Naive thymus-derived CD4-positive, alpha-beta T cell (primary cell): ENCODE results near the gene HOMER2. TPM values are rescaled to one million over a fixed set of nuclear protein-coding genes. Genes with fewer than 3 reads are reported as not detected.
A peak's percentile ranks its signal among the peaks of the same experiment; 100 is the strongest.

Experiments
- ATAC-seq: fragments of 150-1000 bp; cut with Tn5 transposase; 2 replicates; pipeline ENCODE4 v1.10.0; 2021; ENCODE audit warnings: mild to moderate bottlenecking, moderate library complexity
- CTCF ChIA-PET: fragments of 350-600 bp; sonication (Branson Sonifier 250); formaldehyde crosslinking; loops from one replicate; lab custom pipeline; 2021; ENCODE audit warnings: antibody characterized with exemption; lab: Charles Lee
- POLR2A ChIA-PET: fragments of 350-600 bp; sonication (Branson Sonifier 250); formaldehyde crosslinking; loops from one replicate; lab custom pipeline; 2021; ENCODE audit warnings: antibody characterized with exemption, inconsistent platforms; lab: Charles Lee
- DNase-seq, 9 donors: peaks; one replicate each; pipeline versions ENCODE4 v3.0.0 to v3.0.0-alpha.2; 2020 to 2022; ENCODE audit warnings: mixed read lengths in 1 of 9
- H3K27ac ChIP-seq: one replicate; pipeline ENCODE4 v1.7.0; 2013; ENCODE audit warnings: mild to moderate bottlenecking, low read depth, low read length, moderate library complexity
- H3K27me3 ChIP-seq, 2 donors: one replicate each; pipeline ENCODE4 v1.7.0; 2013; ENCODE audit warnings: low read length in 2 of 2, mild to moderate bottlenecking in 2 of 2, moderate library complexity in 2 of 2; ENCODE audit not compliant: control insufficient read depth in 2 of 2, insufficient read depth in 2 of 2
- H3K36me3 ChIP-seq, 3 experiments: 1 replicate in 2 of 3; 2 replicates in 1 of 3; pipeline ENCODE4 v1.7.0; 2013; ENCODE audit warnings: low read length in 3 of 3, mild to moderate bottlenecking in 3 of 3, moderate library complexity in 1 of 3; ENCODE audit not compliant: insufficient read depth in 3 of 3, control insufficient read depth in 2 of 3
- H3K4me1 ChIP-seq, 2 donors: one replicate each; pipeline ENCODE4 v1.7.0; 2013; ENCODE audit warnings: low read length in 2 of 2, mild to moderate bottlenecking in 2 of 2, moderate library complexity in 1 of 2; ENCODE audit not compliant: control insufficient read depth in 2 of 2, insufficient read depth in 2 of 2
- H3K4me3 ChIP-seq: 2 replicates; pipeline ENCODE4 v1.7.0; 2013; ENCODE audit warnings: mild to moderate bottlenecking, low read length
- H3K9me3 ChIP-seq, 3 experiments: 1 replicate in 2 of 3; 2 replicates in 1 of 3; pipeline ENCODE4 v1.7.0; 2013; ENCODE audit warnings: low read length in 3 of 3; ENCODE audit not compliant: control insufficient read depth in 2 of 3
- H3K27ac Mint-ChIP-seq, 9 donors: one replicate each; pipeline ENCODE4 v1.8.0; 2020 to 2022; ENCODE audit warnings: mixed read lengths in 9 of 9, mild to moderate bottlenecking in 8 of 9, moderate library complexity in 5 of 9, inconsistent platforms in 2 of 9
- H3K27me3 Mint-ChIP-seq, 5 donors: one replicate each; pipeline ENCODE4 v1.8.0; 2021 to 2022; ENCODE audit warnings: mixed read lengths in 5 of 5, mild to moderate bottlenecking in 1 of 5
- H3K36me3 Mint-ChIP-seq, 5 donors: one replicate each; pipeline ENCODE4 v1.8.0; 2020 to 2022; ENCODE audit warnings: mixed read lengths in 5 of 5, mild to moderate bottlenecking in 3 of 5, inconsistent platforms in 1 of 5
- H3K4me1 Mint-ChIP-seq, 7 donors: one replicate each; pipeline ENCODE4 v1.8.0; 2020 to 2022; ENCODE audit warnings: mixed read lengths in 7 of 7, mild to moderate bottlenecking in 3 of 7, inconsistent platforms in 1 of 7
- H3K4me3 Mint-ChIP-seq, 10 donors: one replicate each; pipeline ENCODE4 v1.8.0; 2020 to 2022; ENCODE audit warnings: mild to moderate bottlenecking in 10 of 10, mixed read lengths in 10 of 10, moderate library complexity in 6 of 10, inconsistent platforms in 2 of 10
- H3K9me3 Mint-ChIP-seq, 11 donors: one replicate each; pipeline ENCODE4 v1.8.0; 2020 to 2022; ENCODE audit warnings: mixed read lengths in 11 of 11, mild to moderate bottlenecking in 4 of 11, inconsistent platforms in 1 of 11, moderate library complexity in 1 of 11
- intact Hi-C, 2 donors: fragments of 100-400 bp; cut with micrococcal nuclease; formaldehyde crosslinking; loops; one replicate each; pipeline ENCODE4 v1.15.1; 2023
- polyA plus RNA-seq, 2 donors: library from polyadenylated mRNA; unstranded; fragments of 300-500 nt; fragmentation: Illumina TruSeq; gene quantifications; one replicate each; pipeline ENCODE4 v1.2.3, GENCODE V29; 2021
- total RNA-seq, 6 experiments: library from RNA in 5 of 6; stranded (reverse) in 5 of 6; gene quantifications; 1 replicate in 5 of 6; 2 replicates in 1 of 6; pipeline ENCODE4 v1.2.3 and lab custom pipeline; 2021 to 2026

Gene HOMER2
- total and polyA plus RNA-seq, 7 experiments from 2014 or later: 3.8 to 29.1 (median 4.8) TPM

DNA sequence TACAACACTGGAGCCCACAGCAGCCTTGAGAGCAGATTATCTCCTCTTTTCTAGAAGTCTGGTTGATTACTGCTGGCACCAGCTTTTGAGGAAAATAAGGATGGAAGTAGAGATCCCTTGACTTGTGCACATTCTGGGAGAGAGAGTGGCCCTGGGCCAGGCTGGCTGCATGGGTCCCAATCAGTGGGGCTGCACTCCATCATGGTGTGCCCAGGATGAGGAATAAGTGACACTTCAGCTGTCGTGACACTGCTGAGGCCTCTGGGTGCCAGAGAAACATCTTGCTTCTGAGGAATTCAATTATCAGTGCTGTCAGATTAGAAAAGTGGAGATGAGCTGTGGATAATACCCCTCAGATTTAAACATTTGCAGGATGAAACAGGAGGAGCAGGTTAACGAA, 42.6 kb upstream of the HOMER2 start:
- no peak for DNase-seq
- intact Hi-C loops: no loop called here
- ChIA-PET POLR2A (interaction anchor here (2.2 kb wide), 1 partner anchor 9 kb away, joined by 7 read pairs; the partner anchor contains the start of gene RAMAC), CTCF (no interaction called here)
- H3K27me3 Mint-ChIP-seq: no peaks in the 10 kb centered on the region
- Histone ChIP-seq H3K27me3 (no peaks in the 10 kb centered on the region), H3K4me3 (no peak overlapping the region), H3K27ac (no peak overlapping the region), H3K4me1 (peaks cover 1 to 4% of the 10 kb centered on the region in 2 donors), H3K9me3 (no peaks in the 10 kb centered on the region), H3K36me3 (peaks cover 0 to 3% (median 0%) of the 10 kb centered on the region in 3 experiments)
- ATAC-seq: no peak
- H3K36me3 Mint-ChIP-seq: peaks cover 0 to 9% (median 8%) of the 10 kb centered on the region in 5 donors
- peaks cover 0 to 11% (median 7%) of the 10 kb centered on the region in 7 donors for H3K4me1 Mint-ChIP-seq
- no peaks in the 10 kb centered on the region for H3K9me3 Mint-ChIP-seq
- H3K4me3 Mint-ChIP-seq: no peak overlapping the region
- H3K27ac Mint-ChIP-seq: no peak overlapping the region

DNA sequence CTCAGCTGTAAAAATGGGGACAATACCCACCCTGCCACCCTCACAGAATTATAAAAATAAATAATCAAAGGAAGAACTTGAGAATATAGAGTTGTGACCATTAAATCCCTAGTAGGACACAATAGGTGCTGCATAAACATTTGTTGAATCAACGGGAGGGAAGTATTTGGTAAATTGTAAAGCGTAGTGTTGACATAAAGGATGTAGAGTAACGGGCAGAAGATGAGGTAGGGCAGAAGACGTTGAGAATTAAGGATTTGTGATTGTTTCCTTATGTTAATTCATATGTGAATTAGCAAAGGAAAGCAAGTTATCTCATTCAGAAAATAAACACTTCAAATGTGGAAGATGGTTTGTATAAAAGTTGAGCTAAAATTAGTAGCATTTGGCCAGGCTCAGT, 40.6 kb upstream of the HOMER2 start:
- peaks cover 0 to 6% (median 3%) of the 10 kb centered on the region in 3 experiments for H3K36me3 ChIP-seq
- H3K4me3 ChIP-seq: no peak overlapping the region
- Mint-ChIP-seq H3K27ac (no peak overlapping the region), H3K4me1 (peaks cover 0 to 10% (median 8%) of the 10 kb centered on the region in 7 donors), H3K9me3 (no peaks in the 10 kb centered on the region), H3K36me3 (peaks cover 0 to 18% (median 11%) of the 10 kb centered on the region in 5 donors), H3K4me3 (no peak overlapping the region), H3K27me3 (no peaks in the 10 kb centered on the region)
- no peaks in the 10 kb centered on the region for H3K4me1 ChIP-seq
- no peak overlapping the region for H3K27ac ChIP-seq
- H3K9me3 ChIP-seq: no peaks in the 10 kb centered on the region
- ATAC-seq: no peak
- intact Hi-C loops: loop anchor here in 1 of 2 donors (5.0 kb wide), 1 partner anchor 436 kb away; no protein-coding TSS in a partner anchor
- no peaks in the 10 kb centered on the region for H3K27me3 ChIP-seq
- ChIA-PET CTCF (no interaction called here), POLR2A (no interaction called here)
- no peak for DNase-seq

DNA sequence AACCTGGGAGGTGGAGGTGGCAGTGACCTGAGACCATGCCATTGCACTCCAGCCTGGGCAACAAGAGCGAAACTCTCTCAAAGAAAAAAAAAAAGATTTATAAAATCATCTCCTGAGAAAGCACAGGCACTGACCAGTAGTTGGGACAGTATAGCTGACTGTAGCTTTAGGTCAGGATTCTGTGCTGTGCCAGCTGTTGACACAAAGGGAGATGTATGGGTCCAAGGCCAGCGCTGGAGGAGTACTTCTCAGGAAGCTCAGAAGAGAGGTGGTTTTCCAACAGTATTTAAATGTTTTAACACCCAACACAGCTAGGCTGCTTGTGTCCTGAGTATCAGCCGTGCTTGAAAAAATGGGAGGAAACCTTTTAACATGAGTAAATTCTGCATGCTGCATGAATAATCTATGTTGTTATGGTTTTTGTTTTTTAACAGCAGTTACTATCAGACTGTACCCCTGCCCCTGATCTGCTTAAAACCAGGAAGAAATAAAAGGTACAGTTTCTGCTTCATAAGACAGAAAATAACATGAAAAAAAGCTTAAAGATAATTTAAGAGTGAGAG, 40.0 kb upstream of the HOMER2 start:
- H3K36me3 Mint-ChIP-seq: peaks cover 0 to 18% (median 13%) of the 10 kb centered on the region in 5 donors
- Histone ChIP-seq H3K4me1 (peaks cover under 1 to 1% of the 10 kb centered on the region in 2 donors), H3K36me3 (peaks cover 0 to 6% (median 3%) of the 10 kb centered on the region in 3 experiments), H3K27me3 (no peaks in the 10 kb centered on the region), H3K27ac (no peak overlapping the region), H3K9me3 (no peaks in the 10 kb centered on the region), H3K4me3 (no peak overlapping the region)
- DNase-seq (no peak), ATAC-seq (no peak)
- CTCF ChIA-PET: interaction anchor here (0.7 kb wide), 1 partner anchor 8 kb away, joined by 3 read pairs; no protein-coding TSS in a partner anchor
- peaks cover 2 to 11% (median 9%) of the 10 kb centered on the region in 7 donors for H3K4me1 Mint-ChIP-seq
- H3K9me3 Mint-ChIP-seq: no peaks in the 10 kb centered on the region
- no peak overlapping the region for H3K4me3 Mint-ChIP-seq
- intact Hi-C loops: loop anchor here in 1 of 2 donors (5.0 kb wide), 1 partner anchor 435 kb away; no protein-coding TSS in a partner anchor
- H3K27me3 Mint-ChIP-seq: no peaks in the 10 kb centered on the region
- no peak overlapping the region for H3K27ac Mint-ChIP-seq
- POLR2A ChIA-PET: interaction anchor here (0.6 kb wide), 1 partner anchor 452 kb away, joined by 3 read pairs; no protein-coding TSS in a partner anchor

DNA sequence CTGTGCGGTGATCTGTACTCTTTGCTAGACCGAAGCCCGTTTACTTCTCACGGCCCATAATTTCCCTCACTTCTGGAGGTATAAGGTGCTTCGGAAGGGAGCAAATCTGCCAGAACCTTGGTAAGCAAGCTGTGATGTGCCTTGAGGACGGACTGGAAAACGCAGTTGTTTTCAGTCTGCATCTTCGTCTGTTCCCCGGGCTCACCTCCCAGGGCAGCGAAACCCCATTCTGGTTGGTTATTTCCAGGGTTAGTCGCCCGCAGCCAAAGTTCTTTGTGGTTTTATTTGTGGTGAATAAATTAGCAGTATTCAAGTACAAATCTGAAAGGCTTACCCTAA, 33.9 kb upstream of the HOMER2 start:
- H3K9me3 Mint-ChIP-seq: no peaks in the 10 kb centered on the region
- peaks cover 0 to 20% (median 15%) of the 10 kb centered on the region in 5 donors for H3K36me3 Mint-ChIP-seq
- POLR2A ChIA-PET: interaction anchor here (0.6 to 3.5 kb wide), 10 partner anchors 10 to 446 kb away, joined by 3 to 30 read pairs (median 6); partner anchors contain the start of genes C15orf40 and RPS17
- intact Hi-C loops: loop anchor here (1.0 to 5.0 kb wide), 8 partner anchors 25 to 446 kb away; partner anchors contain the start of genes C15orf40 (in 2 of the 2), RPS17 (in 2 of the 2) and WHAMM (in 2 of the 2)
- peak; percentile 49 for ATAC-seq
- no peaks in the 10 kb centered on the region for H3K27me3 Mint-ChIP-seq
- H3K4me3 Mint-ChIP-seq: peak overlapping the region; percentile 84 to 100 (median 99)
- H3K27ac ChIP-seq: peak overlapping the region; percentile 82
- H3K36me3 ChIP-seq: peaks cover 0 to 9% (median 6%) of the 10 kb centered on the region in 3 experiments
- CTCF ChIA-PET: interaction anchor here (1.5 to 1.8 kb wide), 2 partner anchors 14 to 446 kb away, joined by 4 to 5 read pairs; partner anchors contain the start of gene RPS17
- peaks cover 14 to 18% of the 10 kb centered on the region in 2 donors for H3K4me1 ChIP-seq
- peak overlapping the region; percentile 90 for H3K4me3 ChIP-seq
- no peaks in the 10 kb centered on the region for H3K9me3 ChIP-seq
- no peaks in the 10 kb centered on the region for H3K27me3 ChIP-seq
- H3K4me1 Mint-ChIP-seq: peaks cover 21 to 43% (median 35%) of the 10 kb centered on the region in 7 donors
- H3K27ac Mint-ChIP-seq: peak overlapping the region; percentile 73 to 97 (median 95)
- peak in 1 of 9 donors; percentile 39 for DNase-seq

DNA sequence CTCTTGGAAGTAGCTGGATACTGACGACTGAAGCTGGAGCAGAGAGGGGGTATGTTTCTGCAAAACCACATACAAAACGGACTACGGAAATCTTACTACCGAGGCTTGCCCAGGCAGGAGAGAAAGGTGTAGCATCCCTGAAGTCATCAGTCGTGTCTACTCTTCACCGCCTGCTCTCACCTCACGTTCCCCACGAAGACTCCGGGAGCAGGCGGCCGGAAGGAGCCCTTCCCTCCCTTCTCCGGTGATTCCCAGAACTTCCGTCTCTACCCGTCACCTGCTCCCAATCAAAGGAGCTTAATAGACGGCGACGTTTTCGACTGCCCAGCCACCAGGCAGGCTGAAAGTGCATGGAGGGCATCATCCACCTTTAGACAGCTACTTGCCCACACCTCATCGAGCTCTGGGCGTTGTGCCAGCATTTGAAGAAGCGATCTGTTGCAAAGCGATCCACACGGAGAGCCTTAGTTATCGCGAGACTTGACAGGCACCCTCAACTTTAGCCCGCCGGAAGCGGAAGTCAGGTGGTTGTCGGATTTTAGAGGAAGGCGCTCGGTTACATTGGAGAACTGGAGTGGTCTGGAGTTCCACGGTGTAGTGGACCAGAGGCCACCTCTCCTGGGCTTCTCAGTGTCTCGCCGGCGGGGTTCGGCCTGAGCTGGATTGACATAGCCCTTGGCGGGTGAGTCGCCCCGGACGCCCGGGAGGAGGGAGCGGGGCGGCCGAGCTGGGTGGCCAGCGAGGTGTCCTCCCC, 33.3 kb upstream of the HOMER2 start, which contains the start of gene RAMAC:
Gene RAMAC, plus strand, starts transcription at position 523 of the 754 bp plus-strand sequence. CDS start 2,809 bp downstream, outside the sequence.
- Histone ChIP-seq H3K4me3 (peak within 1 kb of the TSS; percentile 90), H3K27ac (peak within 1 kb of the TSS; percentile 82), H3K27me3 (no peaks in the 10 kb centered on the region), H3K4me1 (peaks cover 14 to 18% of the 10 kb centered on the region in 2 donors), H3K36me3 (peaks cover 0 to 9% (median 6%) of the 10 kb centered on the region in 3 experiments), H3K9me3 (no peaks in the 10 kb centered on the region)
- DNase-seq (peak; percentile 70 to 97 (median 91)), ATAC-seq (peak; percentile 93)
- intact Hi-C loops: loop anchor here (1.0 to 5.0 kb wide), 10 partner anchors 19 to 446 kb away; partner anchors contain the start of genes C15orf40 (in 2 of the 2), RPS17 (in 2 of the 2), WHAMM (in 2 of the 2) and CPEB1 (in 1 of the 2)
- Mint-ChIP-seq H3K36me3 (peaks cover 0 to 19% (median 14%) of the 10 kb centered on the region in 5 donors), H3K27ac (peak within 1 kb of the TSS; percentile 73 to 99 (median 95)), H3K9me3 (no peaks in the 10 kb centered on the region), H3K27me3 (no peaks in the 10 kb centered on the region), H3K4me1 (peaks cover 21 to 43% (median 35%) of the 10 kb centered on the region in 7 donors), H3K4me3 (peak within 1 kb of the TSS; percentile 84 to 100 (median 99))
- ChIA-PET POLR2A (interaction anchor here (0.6 to 3.5 kb wide), 12 partner anchors 9 to 448 kb away, joined by 3 to 30 read pairs (median 4); partner anchors contain the start of genes BTBD1, C15orf40 and RPS17), CTCF (interaction anchor here (1.2 to 1.8 kb wide), 3 partner anchors 14 to 445 kb away, joined by 4 to 5 read pairs (median 4); partner anchors contain the start of gene RPS17)

DNA sequence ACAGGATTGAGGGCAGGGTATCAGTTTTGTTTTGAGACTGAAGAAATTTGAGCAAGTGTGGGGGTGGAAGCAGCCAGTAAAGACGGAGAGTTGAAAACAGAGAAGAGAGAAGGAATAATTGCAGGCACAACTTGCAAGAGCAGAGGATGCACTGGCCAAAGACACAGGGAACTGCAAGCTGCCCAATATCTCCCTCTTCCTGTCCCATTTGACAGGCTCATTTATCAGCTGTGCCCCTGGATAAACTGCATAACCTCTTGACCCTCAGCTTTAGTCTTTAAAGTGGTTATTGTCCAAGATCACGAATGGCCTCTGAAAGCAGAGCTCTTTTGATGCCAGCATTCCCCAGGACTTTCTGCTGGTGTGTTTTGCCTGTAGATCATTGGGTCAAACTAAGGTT, 28.5 kb upstream of the HOMER2 start:
- Histone ChIP-seq H3K27ac (no peak overlapping the region), H3K36me3 (no peaks in the 10 kb centered on the region), H3K4me1 (peaks cover 3 to 8% of the 10 kb centered on the region in 2 donors), H3K27me3 (no peaks in the 10 kb centered on the region), H3K4me3 (no peak overlapping the region), H3K9me3 (no peaks in the 10 kb centered on the region)
- ATAC-seq: no peak
- Mint-ChIP-seq H3K36me3 (peaks cover 0 to 12% (median 3%) of the 10 kb centered on the region in 5 donors), H3K9me3 (no peaks in the 10 kb centered on the region), H3K27me3 (no peaks in the 10 kb centered on the region), H3K4me3 (no peak overlapping the region), H3K4me1 (peaks cover 12 to 19% (median 15%) of the 10 kb centered on the region in 7 donors), H3K27ac (no peak overlapping the region)
- intact Hi-C loops: no loop called here
- ChIA-PET CTCF (no interaction called here), POLR2A (no interaction called here)
- no peak for DNase-seq
